ENCODE measurements around the gene LGALS3BP. TPM values are rescaled to one million over a fixed set of nuclear protein-coding genes. Genes with fewer than 3 reads are reported as not detected.

Gene LGALS3BP
- total and polyA plus RNA-seq, 2 of the 4 experiments (the other 2 are of a cell fraction), result 33.7 to 273 TPM

DNA sequence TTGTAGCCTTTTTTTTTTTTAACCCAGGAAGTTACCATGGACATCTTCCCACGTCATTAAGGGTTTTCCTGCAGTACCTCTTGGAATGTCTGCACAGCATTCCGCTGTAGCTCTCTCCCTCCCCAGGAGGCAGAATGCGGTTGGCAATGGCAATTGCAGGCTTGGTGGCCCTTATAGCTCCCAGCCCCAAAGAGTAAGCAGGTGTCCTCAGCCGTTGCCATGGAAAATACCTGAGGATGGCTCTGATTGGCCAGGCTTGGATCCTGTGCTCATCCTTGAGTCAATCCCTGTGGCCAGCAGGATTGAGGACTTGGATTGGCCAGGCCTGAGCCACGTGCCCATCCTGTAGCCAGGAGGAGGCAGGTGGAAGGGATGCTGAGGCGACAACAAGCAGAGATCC lies 39.0 kb downstream of the LGALS3BP start:
- Histone ChIP-seq H3K4me1 (ENCODE audit: control insufficient read depth, insufficient read depth, low read length) (peaks cover 15% of the 10 kb centered on the region), H3K79me1 (ENCODE audit: low read depth in 1 of 2, low read length in 2 of 2) (0 out of 4 replicates have a peak, but pooled peaks cover 0 to 5% of the 10 kb centered on the region in 2 experiments), H3K4me2 (ENCODE audit: low read depth, low read length) (no peak overlapping the region), H3K9me3 (ENCODE audit: control insufficient read depth, insufficient read depth, low read length) (no peaks in the 10 kb centered on the region), H2AK5ac (ENCODE audit: low read depth, low read length) (peak overlapping the region; percentile 49; the same call in 1 of the 2 replicates), H3K23ac (ENCODE audit: low read depth, low read length) (no peak overlapping the region), H2BK20ac (ENCODE audit: low read depth, low read length) (no peak overlapping the region), H3K9me1 (ENCODE audit: insufficient read depth, low read length) (peaks cover 6% of the 10 kb centered on the region; the same call in 1 of the 2 replicates), H3K4ac (ENCODE audit: low read depth, low read length) (no peak overlapping the region), H2BK15ac (ENCODE audit: low read depth, low read length) (no peak overlapping the region), H3K14ac (replicated peaks; ENCODE audit: low read depth, low read length) (0 out of 2 replicates have a peak overlapping the region, but pooled peaks have one; percentile 23), H3K18ac (ENCODE audit: low read depth, low read length) (no peak overlapping the region), H4K20me1 (ENCODE audit: insufficient read depth, low read length) (peaks cover 2% of the 10 kb centered on the region; the same call in 1 of the 2 replicates), H2BK120ac (ENCODE audit: low read depth, low read length) (no peak overlapping the region), H3K9ac (ENCODE audit: low read depth, low read length) (no peak overlapping the region), H2AFZ (replicated peaks; ENCODE audit: low read length, poor library complexity) (peak overlapping the region; percentile 11), H4K91ac (ENCODE audit: insufficient read depth, low read depth, low read length) (no peak overlapping the region), H3K4me3 (ENCODE audit: insufficient read depth, low read depth, low read length) (no peak overlapping the region), H2BK5ac (ENCODE audit: low read depth, low read length, poor library complexity, severe bottlenecking) (no peak overlapping the region), H3K27me3 (ENCODE audit: control insufficient read depth, insufficient read depth, low read length) (no peaks in the 10 kb centered on the region; the same call in 1 of the 2 replicates), H3K56ac (ENCODE audit: extremely low read depth, insufficient read depth, low read length) (no peak overlapping the region), H3K36me3 (ENCODE audit: control insufficient read depth, insufficient read depth, low read length) (no peaks in the 10 kb centered on the region), H3K27ac (ENCODE audit: insufficient read depth, low read length) (no peak overlapping the region), H4K5ac (ENCODE audit: low read depth, low read length) (no peak overlapping the region), H2AK9ac (replicated peaks; ENCODE audit: low read depth, low read length, poor library complexity) (no peak overlapping the region), H4K8ac (ENCODE audit: low read depth in 2 of 2, low read length in 2 of 2) (no peak overlapping the region)
- ChIA-PET POLR2A (ENCODE audit: unreplicated experiment) (no interaction called here), CTCF (no interaction called here)
- in situ Hi-C loops (cut with MboI; ENCODE audit: low sequenced_read_pairs), result no loop called here
- dilution Hi-C loops (cut with HindIII; ENCODE audit: low sequenced_read_pairs, unreplicated experiment), result no loop called here
- intact Hi-C loops (cut with micrococcal nuclease), result no loop called here
- 60% methylated on average over 1 of the region's 6 CpGs; no CpG with 5 or more reads in 1 of the 2 experiments for WGBS, 2 experiments (ENCODE audit: extremely low coverage in 2 of 2, insufficient read length in 1 of 2)
- TF ChIP-seq, protein P1, sequence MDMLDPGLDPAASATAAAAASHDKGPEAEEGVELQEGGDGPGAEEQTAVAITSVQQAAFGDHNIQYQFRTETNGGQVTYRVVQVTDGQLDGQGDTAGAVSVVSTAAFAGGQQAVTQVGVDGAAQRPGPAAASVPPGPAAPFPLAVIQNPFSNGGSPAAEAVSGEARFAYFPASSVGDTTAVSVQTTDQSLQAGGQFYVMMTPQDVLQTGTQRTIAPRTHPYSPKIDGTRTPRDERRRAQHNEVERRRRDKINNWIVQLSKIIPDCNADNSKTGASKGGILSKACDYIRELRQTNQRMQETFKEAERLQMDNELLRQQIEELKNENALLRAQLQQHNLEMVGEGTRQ (IDR thresholded peaks at IDR 0.05; ENCODE audit: low read depth, low read length), result peak; percentile 73
- TF ChIP-seq ELK1 (IDR thresholded peaks at IDR 0.05; ENCODE audit: borderline replicate concordance, low read depth, low read length), result no peak
- ATAC-seq (ENCODE audit: low read depth) (no peak), DNase-seq (peak; percentile 54)
- BruUV-seq (replicated peaks), result no TSS peak
